ENCODE measurements around the gene LEAP2. TPM values are rescaled to one million over a fixed set of nuclear protein-coding genes. Genes with fewer than 3 reads are reported as not detected.

LEAP2 gene
- total RNA-seq, 1 experiment from 2014 or later, result 0.36 TPM

- TF ChIP-seq EZH2phosphoT487 (IDR thresholded peaks at IDR 0.05; ENCODE audit: borderline replicate concordance, low read length) (no peak), EZH2 (IDR thresholded peaks at IDR 0.05; ENCODE audit: low read length, unreplicated experiment) (no peak), CTCF (conservative IDR thresholded peaks at IDR 0.05; ENCODE audit: low read depth, low read length) (no peak)
These were observed 42.2 kb upstream of the LEAP2 start for GRCh38 chr5:132831095-132831860.

GRCh38 chr5:132832612-132833011, 40.9 kb upstream of the LEAP2 start:
- H3K36me3 ChIP-seq (ENCODE audit: low read depth, low read length), result no peaks in the 10 kb centered on the region
- TF ChIP-seq EZH2phosphoT487 (IDR thresholded peaks at IDR 0.05; ENCODE audit: borderline replicate concordance, low read length) (no peak), CTCF (conservative IDR thresholded peaks at IDR 0.05; ENCODE audit: low read depth, low read length) (no peak), EZH2 (IDR thresholded peaks at IDR 0.05; ENCODE audit: low read length, unreplicated experiment) (no peak)
- no peak overlapping the region for H3K4me2 ChIP-seq (ENCODE audit: low read length)
- H3F3A ChIP-seq (ENCODE audit: low read length, unreplicated experiment), result no peaks in the 10 kb centered on the region
- peaks cover 7% of the 10 kb centered on the region for H3K4me1 ChIP-seq (ENCODE audit: insufficient read depth, low read length)
- no peaks in the 10 kb centered on the region for H3K9me3 ChIP-seq (ENCODE audit: low read length)
- H3K4me3 ChIP-seq (ENCODE audit: low read length), result no peak overlapping the region
- intact Hi-C loops (cut with micrococcal nuclease), result no loop called here
- BruUV-seq (replicated peaks), result no TSS peak
- CTCF ChIA-PET, result no interaction called here
- no peak for DNase-seq
- H3K27ac ChIP-seq (ENCODE audit: low read length), result no peak overlapping the region
- no peaks in the 10 kb centered on the region for H3K27me3 ChIP-seq (ENCODE audit: low read length)
- H2AFZ ChIP-seq (ENCODE audit: low read length), result no peak overlapping the region
- H3K79me2 ChIP-seq (ENCODE audit: low read length), result peaks cover 17% of the 10 kb centered on the region; the same call in 1 of the 2 replicates
- H4K20me1 ChIP-seq (ENCODE audit: low read length), result no peaks in the 10 kb centered on the region
- POLR2A ChIA-PET (ENCODE audit: unreplicated experiment), result no interaction called here
- no peak for ATAC-seq
- H3K9ac ChIP-seq (ENCODE audit: low read length), result no peak overlapping the region
- H3K9me2 ChIP-seq (replicated peaks; ENCODE audit: low read length), result no peaks in the 10 kb centered on the region

More at GRCh38 chr5:132831095-132831860, 42.2 kb upstream of the LEAP2 start:
- H3K9me2 ChIP-seq (replicated peaks; ENCODE audit: low read length), result no peaks in the 10 kb centered on the region
- intact Hi-C loops (cut with micrococcal nuclease), result no loop called here
- H3K4me1 ChIP-seq (ENCODE audit: insufficient read depth, low read length), result peaks cover 5% of the 10 kb centered on the region
- POLR2A ChIA-PET (ENCODE audit: unreplicated experiment), result no interaction called here
- TSS peak; percentile 73 for BruUV-seq (replicated peaks)
- no peaks in the 10 kb centered on the region for H3F3A ChIP-seq (ENCODE audit: low read length, unreplicated experiment)
- H3K27me3 ChIP-seq (ENCODE audit: low read length), result no peaks in the 10 kb centered on the region
- no peaks in the 10 kb centered on the region for H4K20me1 ChIP-seq (ENCODE audit: low read length)
- CTCF ChIA-PET, result no interaction called here
- peak overlapping the region; percentile 79 for H3K9ac ChIP-seq (ENCODE audit: low read length)
- peak overlapping the region; percentile 98 for H3K4me2 ChIP-seq (ENCODE audit: low read length)
- peak overlapping the region; percentile 95 for H3K4me3 ChIP-seq (ENCODE audit: low read length)
- no peak for ATAC-seq
- H2AFZ ChIP-seq (ENCODE audit: low read length), result peak overlapping the region; percentile 90
- no peaks in the 10 kb centered on the region for H3K9me3 ChIP-seq (ENCODE audit: low read length)
- no peak overlapping the region for H3K27ac ChIP-seq (ENCODE audit: low read length)
- no peak for DNase-seq
- no peaks in the 10 kb centered on the region for H3K36me3 ChIP-seq (ENCODE audit: low read depth, low read length)
- H3K79me2 ChIP-seq (ENCODE audit: low read length), result peaks cover 17% of the 10 kb centered on the region; the same call in 1 of the 2 replicates

DNA sequence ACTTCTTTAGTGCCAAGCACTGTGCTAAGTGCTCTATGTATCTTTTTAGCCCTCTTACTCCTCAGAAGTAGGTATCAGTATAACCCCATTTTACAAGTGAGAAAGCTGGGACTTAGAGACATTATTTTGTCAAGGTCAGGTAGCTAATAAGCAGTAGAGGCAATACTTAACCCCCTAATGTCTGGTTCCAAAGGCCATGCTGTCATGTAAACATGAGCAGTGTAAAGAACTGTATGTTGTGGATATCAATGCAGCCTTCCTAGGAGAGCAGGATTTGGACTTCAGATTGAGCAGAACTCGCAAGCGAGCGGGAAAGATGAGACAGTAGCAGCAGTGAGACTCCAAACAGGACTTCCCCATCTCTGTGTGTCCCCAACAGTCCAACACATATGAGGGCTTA, 39.4 kb upstream of the LEAP2 start:
- H3K79me2 ChIP-seq (ENCODE audit: low read length), result peaks cover 9% of the 10 kb centered on the region; the same call in 1 of the 2 replicates
- H3K4me1 ChIP-seq (ENCODE audit: insufficient read depth, low read length), result peaks cover 17% of the 10 kb centered on the region
- intact Hi-C loops (cut with micrococcal nuclease), result no loop called here
- H3K9me2 ChIP-seq (replicated peaks; ENCODE audit: low read length), result no peaks in the 10 kb centered on the region
- no peak overlapping the region for H2AFZ ChIP-seq (ENCODE audit: low read length)
- ChIA-PET POLR2A (ENCODE audit: unreplicated experiment) (no interaction called here), CTCF (no interaction called here)
- H3K27me3 ChIP-seq (ENCODE audit: low read length), result no peaks in the 10 kb centered on the region
- H3K4me2 ChIP-seq (ENCODE audit: low read length), result no peak overlapping the region
- H3K36me3 ChIP-seq (ENCODE audit: low read depth, low read length), result no peaks in the 10 kb centered on the region
- H4K20me1 ChIP-seq (ENCODE audit: low read length), result no peaks in the 10 kb centered on the region
- ATAC-seq (no peak), DNase-seq (no peak)
- no peaks in the 10 kb centered on the region for H3F3A ChIP-seq (ENCODE audit: low read length, unreplicated experiment)
- H3K9ac ChIP-seq (ENCODE audit: low read length), result no peak overlapping the region
- no peaks in the 10 kb centered on the region for H3K9me3 ChIP-seq (ENCODE audit: low read length)
- no TSS peak for BruUV-seq (replicated peaks)
- TF ChIP-seq CTCF (conservative IDR thresholded peaks at IDR 0.05; ENCODE audit: low read depth, low read length) (no peak), EZH2phosphoT487 (IDR thresholded peaks at IDR 0.05; ENCODE audit: borderline replicate concordance, low read length) (no peak), EZH2 (IDR thresholded peaks at IDR 0.05; ENCODE audit: low read length, unreplicated experiment) (no peak)
- H3K27ac ChIP-seq (ENCODE audit: low read length), result no peak overlapping the region
- H3K4me3 ChIP-seq (ENCODE audit: low read length), result no peak overlapping the region
